ENCODE results near the gene KRT26.

DNA sequence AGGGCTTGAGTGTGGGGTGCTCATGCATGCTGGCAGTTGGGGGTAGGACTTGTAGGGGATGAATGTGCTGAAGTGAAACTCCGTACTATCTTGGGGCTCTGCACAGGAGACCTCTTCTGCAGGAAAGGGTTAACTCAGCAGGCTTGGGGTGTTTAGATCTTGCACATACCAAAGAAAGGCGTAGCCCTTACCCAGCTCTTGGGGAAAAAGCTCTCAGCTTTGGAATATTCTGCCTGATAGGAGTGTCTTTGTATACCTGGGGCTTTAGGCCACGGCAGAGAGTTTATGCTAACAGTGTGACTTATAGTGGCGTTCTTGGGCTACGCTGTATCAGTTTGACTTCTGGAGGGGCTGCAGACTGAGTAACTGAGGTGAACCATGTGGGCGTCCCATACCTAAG, 38.0 kb downstream of the KRT26 start:
- TF ChIP-seq, protein P1, sequence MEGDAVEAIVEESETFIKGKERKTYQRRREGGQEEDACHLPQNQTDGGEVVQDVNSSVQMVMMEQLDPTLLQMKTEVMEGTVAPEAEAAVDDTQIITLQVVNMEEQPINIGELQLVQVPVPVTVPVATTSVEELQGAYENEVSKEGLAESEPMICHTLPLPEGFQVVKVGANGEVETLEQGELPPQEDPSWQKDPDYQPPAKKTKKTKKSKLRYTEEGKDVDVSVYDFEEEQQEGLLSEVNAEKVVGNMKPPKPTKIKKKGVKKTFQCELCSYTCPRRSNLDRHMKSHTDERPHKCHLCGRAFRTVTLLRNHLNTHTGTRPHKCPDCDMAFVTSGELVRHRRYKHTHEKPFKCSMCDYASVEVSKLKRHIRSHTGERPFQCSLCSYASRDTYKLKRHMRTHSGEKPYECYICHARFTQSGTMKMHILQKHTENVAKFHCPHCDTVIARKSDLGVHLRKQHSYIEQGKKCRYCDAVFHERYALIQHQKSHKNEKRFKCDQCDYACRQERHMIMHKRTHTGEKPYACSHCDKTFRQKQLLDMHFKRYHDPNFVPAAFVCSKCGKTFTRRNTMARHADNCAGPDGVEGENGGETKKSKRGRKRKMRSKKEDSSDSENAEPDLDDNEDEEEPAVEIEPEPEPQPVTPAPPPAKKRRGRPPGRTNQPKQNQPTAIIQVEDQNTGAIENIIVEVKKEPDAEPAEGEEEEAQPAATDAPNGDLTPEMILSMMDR (IDR thresholded peaks at IDR 0.05 in 4 of 5, conservative IDR thresholded peaks at IDR 0.05 in 1 of 5) = no peak
- no peak for TF ChIP-seq POLR2A (IDR thresholded peaks at IDR 0.05)
